DND-41 (cell line): Measurements from ENCODE around the gene C6orf58.

ENCODE experiments used
- EZH2 ChIP-seq: IDR thresholded peaks from 3 replicates; pipeline ENCODE4 v1.6.1; 2012; ENCODE audit warnings: borderline replicate concordance, low read depth, mild to moderate bottlenecking, moderate library complexity, low read length, inconsistent platforms; ENCODE audit not compliant: severe bottlenecking
- TF ChIP-seq, protein P1 (sequence below): IDR thresholded peaks from 2 replicates; pipeline ENCODE4 v1.5.1; 2012; ENCODE audit warnings: borderline replicate concordance, low read length, moderate library complexity, mild to moderate bottlenecking; ENCODE audit not compliant: poor library complexity, severe bottlenecking; ENCODE audit errors: extremely low read depth

- TF ChIP-seq, protein P1, sequence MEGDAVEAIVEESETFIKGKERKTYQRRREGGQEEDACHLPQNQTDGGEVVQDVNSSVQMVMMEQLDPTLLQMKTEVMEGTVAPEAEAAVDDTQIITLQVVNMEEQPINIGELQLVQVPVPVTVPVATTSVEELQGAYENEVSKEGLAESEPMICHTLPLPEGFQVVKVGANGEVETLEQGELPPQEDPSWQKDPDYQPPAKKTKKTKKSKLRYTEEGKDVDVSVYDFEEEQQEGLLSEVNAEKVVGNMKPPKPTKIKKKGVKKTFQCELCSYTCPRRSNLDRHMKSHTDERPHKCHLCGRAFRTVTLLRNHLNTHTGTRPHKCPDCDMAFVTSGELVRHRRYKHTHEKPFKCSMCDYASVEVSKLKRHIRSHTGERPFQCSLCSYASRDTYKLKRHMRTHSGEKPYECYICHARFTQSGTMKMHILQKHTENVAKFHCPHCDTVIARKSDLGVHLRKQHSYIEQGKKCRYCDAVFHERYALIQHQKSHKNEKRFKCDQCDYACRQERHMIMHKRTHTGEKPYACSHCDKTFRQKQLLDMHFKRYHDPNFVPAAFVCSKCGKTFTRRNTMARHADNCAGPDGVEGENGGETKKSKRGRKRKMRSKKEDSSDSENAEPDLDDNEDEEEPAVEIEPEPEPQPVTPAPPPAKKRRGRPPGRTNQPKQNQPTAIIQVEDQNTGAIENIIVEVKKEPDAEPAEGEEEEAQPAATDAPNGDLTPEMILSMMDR: no peak
- no peak for TF ChIP-seq EZH2
These were observed 10.9 kb upstream of the C6orf58 start for GRCh38 chr6:127566119-127566518.
